Activated T-cell treated with anti-CD3 and anti-CD28 coated beads, Interleukin-2, amount 50 U/mL, for 24 hours (primary cell): Measurements from ENCODE around the gene P3H4.

ENCODE experiments used
- DNase-seq: peaks from one replicate; pipeline ENCODE4 v3.0.0-alpha.2; 2020
- H3K27ac Mint-ChIP-seq: 2 replicates; pipeline ENCODE4 v1.8.0; 2020; ENCODE audit warnings: mild to moderate bottlenecking, mixed read lengths
- H3K27me3 Mint-ChIP-seq: 2 replicates; pipeline ENCODE4 v1.8.0; 2020; ENCODE audit warnings: mixed read lengths
- H3K36me3 Mint-ChIP-seq: 2 replicates; pipeline ENCODE4 v1.8.0; 2020; ENCODE audit warnings: low read depth, mixed read lengths
- H3K4me1 Mint-ChIP-seq: 2 replicates; pipeline ENCODE4 v1.8.0; 2020; ENCODE audit warnings: low read depth, mixed read lengths
- H3K4me3 Mint-ChIP-seq: 2 replicates; pipeline ENCODE4 v1.8.0; 2020; ENCODE audit warnings: mild to moderate bottlenecking, moderate library complexity, mixed read lengths
- H3K9me3 Mint-ChIP-seq: 2 replicates; pipeline ENCODE4 v1.8.0; 2020; ENCODE audit warnings: mixed read lengths

P3H4 gene

GRCh38 chr17:41773190-41773588, 38.6 kb downstream of the P3H4 start:
- Mint-ChIP-seq H3K27me3 (no peaks in the 10 kb centered on the region), H3K36me3 (no peaks in the 10 kb centered on the region), H3K27ac (no peak overlapping the region), H3K4me1 (no peaks in the 10 kb centered on the region), H3K4me3 (no peak overlapping the region), H3K9me3 (no peaks in the 10 kb centered on the region)
- no peak for DNase-seq

- no peaks in the 10 kb centered on the region for H3K4me1 Mint-ChIP-seq
Observed at GRCh38 chr17:41772586-41773189, 39.1 kb downstream of the P3H4 start.

DNA sequence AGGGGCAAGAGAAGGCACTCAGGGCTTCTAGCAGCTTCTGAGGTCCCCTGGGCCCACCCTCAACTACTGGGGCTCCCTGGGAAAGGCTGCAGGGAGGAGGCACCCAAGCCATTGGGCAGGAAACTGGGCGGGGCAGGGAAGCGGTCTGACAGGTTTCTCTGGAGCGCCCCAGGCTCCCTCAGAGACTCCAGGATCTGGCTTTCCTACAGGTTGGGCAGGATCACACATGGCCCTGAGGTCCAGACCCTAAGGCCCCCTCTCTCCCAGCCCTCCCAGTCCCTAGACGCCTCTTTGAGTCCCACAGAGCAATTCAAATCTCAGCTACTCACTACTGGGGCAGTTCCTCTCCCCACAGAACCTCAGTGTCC, 39.5 kb downstream of the P3H4 start:
- no peak for DNase-seq
- no peak overlapping the region for H3K27ac Mint-ChIP-seq
- H3K9me3 Mint-ChIP-seq, result no peaks in the 10 kb centered on the region
- H3K27me3 Mint-ChIP-seq, result no peaks in the 10 kb centered on the region
- H3K4me1 Mint-ChIP-seq, result no peaks in the 10 kb centered on the region
- H3K4me3 Mint-ChIP-seq, result no peak overlapping the region
- H3K36me3 Mint-ChIP-seq, result no peaks in the 10 kb centered on the region

More at GRCh38 chr17:41772586-41773189, 39.1 kb downstream of the P3H4 start:
- no peak for DNase-seq
- H3K4me3 Mint-ChIP-seq, result no peak overlapping the region
- H3K27ac Mint-ChIP-seq, result no peak overlapping the region
- no peaks in the 10 kb centered on the region for H3K27me3 Mint-ChIP-seq
- H3K9me3 Mint-ChIP-seq, result no peaks in the 10 kb centered on the region
- no peaks in the 10 kb centered on the region for H3K36me3 Mint-ChIP-seq

- Mint-ChIP-seq H3K4me3 (no peak overlapping the region), H3K4me1 (no peaks in the 10 kb centered on the region), H3K27me3 (no peaks in the 10 kb centered on the region)
Observed at GRCh38 chr17:41771389-41772206, 40.2 kb downstream of the P3H4 start.

DNA sequence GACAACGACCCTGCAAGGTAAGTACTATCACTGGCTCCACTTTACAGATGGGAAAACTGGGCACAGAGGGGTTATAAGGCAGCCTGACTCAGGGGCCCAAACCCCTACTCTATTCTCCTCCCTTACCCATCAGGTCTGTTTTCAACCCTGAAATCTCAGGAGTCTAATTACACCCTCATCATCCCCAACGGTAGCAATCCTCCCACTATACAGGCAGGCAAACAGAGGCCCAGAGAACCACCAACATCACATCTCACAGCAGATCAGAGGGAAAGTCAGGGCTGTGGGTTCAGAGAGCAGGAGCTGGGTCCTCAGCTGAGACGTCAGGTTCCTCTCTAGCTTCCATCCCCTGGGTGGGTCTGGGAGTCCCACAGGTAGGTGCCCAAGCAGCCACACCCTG, 41.8 kb downstream of the P3H4 start:
- H3K4me3 Mint-ChIP-seq, result no peak overlapping the region
- no peaks in the 10 kb centered on the region for H3K9me3 Mint-ChIP-seq
- DNase-seq, result no peak
- no peaks in the 10 kb centered on the region for H3K4me1 Mint-ChIP-seq
- H3K27me3 Mint-ChIP-seq, result no peaks in the 10 kb centered on the region
- H3K36me3 Mint-ChIP-seq, result no peaks in the 10 kb centered on the region
- no peak overlapping the region for H3K27ac Mint-ChIP-seq

More at GRCh38 chr17:41771389-41772206, 40.2 kb downstream of the P3H4 start:
- Mint-ChIP-seq H3K27ac (no peak overlapping the region), H3K9me3 (no peaks in the 10 kb centered on the region), H3K36me3 (no peaks in the 10 kb centered on the region)
- no peak for DNase-seq

- H3K4me3 Mint-ChIP-seq, result no peak overlapping the region
- no peaks in the 10 kb centered on the region for H3K36me3 Mint-ChIP-seq
- no peak overlapping the region for H3K27ac Mint-ChIP-seq
- H3K4me1 Mint-ChIP-seq, result no peaks in the 10 kb centered on the region
- DNase-seq, result no peak
- no peaks in the 10 kb centered on the region for H3K27me3 Mint-ChIP-seq
- no peaks in the 10 kb centered on the region for H3K9me3 Mint-ChIP-seq
Observed at GRCh38 chr17:41769346-41769862, 42.3 kb downstream of the P3H4 start.

- Mint-ChIP-seq H3K36me3 (no peaks in the 10 kb centered on the region), H3K4me1 (no peaks in the 10 kb centered on the region), H3K9me3 (no peaks in the 10 kb centered on the region), H3K27me3 (no peaks in the 10 kb centered on the region), H3K4me3 (no peak overlapping the region), H3K27ac (no peak overlapping the region)
- DNase-seq, result no peak
Observed at GRCh38 chr17:41768682-41769288, 43.0 kb downstream of the P3H4 start.

GRCh38 chr17:41767324-41768042, 44.3 kb downstream of the P3H4 start:
- H3K27ac Mint-ChIP-seq, result no peak overlapping the region
- H3K9me3 Mint-ChIP-seq, result no peaks in the 10 kb centered on the region
- no peaks in the 10 kb centered on the region for H3K27me3 Mint-ChIP-seq
- DNase-seq, result no peak
- H3K4me1 Mint-ChIP-seq, result no peaks in the 10 kb centered on the region
- no peak overlapping the region for H3K4me3 Mint-ChIP-seq
- no peaks in the 10 kb centered on the region for H3K36me3 Mint-ChIP-seq

DNA sequence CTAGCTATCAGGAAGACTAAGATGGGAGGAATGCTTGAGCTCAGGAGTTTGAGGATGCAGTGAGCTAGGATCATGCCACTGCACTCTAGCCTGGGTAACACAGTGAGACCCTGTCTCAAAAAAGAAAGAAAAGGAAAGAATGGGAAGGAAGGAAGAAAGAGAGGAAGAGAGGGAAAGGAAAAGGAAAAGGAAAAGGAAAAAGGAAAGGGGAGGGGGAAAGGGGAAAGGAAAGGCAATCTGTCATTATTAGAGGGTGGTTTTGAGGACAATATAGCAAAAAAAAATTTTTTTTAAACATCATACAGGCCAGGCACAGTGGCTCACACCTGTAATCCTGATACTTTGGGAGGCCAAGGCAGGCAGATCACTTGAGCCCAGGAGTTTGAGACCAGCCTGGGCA, 45.6 kb downstream of the P3H4 start:
- no peak for DNase-seq
- Mint-ChIP-seq H3K27ac (no peak overlapping the region), H3K27me3 (no peaks in the 10 kb centered on the region), H3K4me1 (no peaks in the 10 kb centered on the region), H3K36me3 (no peaks in the 10 kb centered on the region), H3K4me3 (no peak overlapping the region), H3K9me3 (no peaks in the 10 kb centered on the region)

DNA sequence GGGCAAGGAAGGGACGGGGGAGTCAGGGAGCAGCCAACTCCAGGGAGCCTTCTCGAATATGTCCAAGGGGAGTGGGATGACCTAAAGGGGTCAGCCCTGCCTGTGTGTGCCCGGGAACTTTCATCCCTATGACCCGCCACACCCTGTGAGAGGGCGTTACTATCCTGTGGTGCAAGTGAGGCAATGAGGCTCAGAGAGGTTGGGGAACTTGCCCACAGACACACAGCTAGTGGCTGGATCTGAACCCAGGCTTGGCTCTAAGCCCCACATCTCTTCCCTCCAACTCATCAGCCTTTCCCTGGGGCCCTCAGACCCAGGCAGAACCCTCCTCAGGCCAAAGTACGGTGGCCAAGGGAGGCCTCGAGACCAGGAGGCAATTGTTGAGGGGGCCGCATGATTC, 48.4 kb downstream of the P3H4 start:
- DNase-seq, result no peak
- H3K4me3 Mint-ChIP-seq, result no peak overlapping the region
- no peaks in the 10 kb centered on the region for H3K27me3 Mint-ChIP-seq
- no peaks in the 10 kb centered on the region for H3K4me1 Mint-ChIP-seq
- no peak overlapping the region for H3K27ac Mint-ChIP-seq
- no peaks in the 10 kb centered on the region for H3K9me3 Mint-ChIP-seq
- H3K36me3 Mint-ChIP-seq, result no peaks in the 10 kb centered on the region

GRCh38 chr17:41762841-41763240, 48.9 kb downstream of the P3H4 start:
- Mint-ChIP-seq H3K36me3 (no peaks in the 10 kb centered on the region), H3K27ac (no peak overlapping the region), H3K4me1 (no peaks in the 10 kb centered on the region), H3K9me3 (no peaks in the 10 kb centered on the region), H3K4me3 (no peak overlapping the region), H3K27me3 (no peaks in the 10 kb centered on the region)
- DNase-seq, result no peak

GRCh38 chr17:41762391-41762790, 49.4 kb downstream of the P3H4 start:
- H3K36me3 Mint-ChIP-seq, result no peaks in the 10 kb centered on the region
- no peak overlapping the region for H3K4me3 Mint-ChIP-seq
- DNase-seq, result no peak
- H3K9me3 Mint-ChIP-seq, result no peaks in the 10 kb centered on the region
- no peak overlapping the region for H3K27ac Mint-ChIP-seq
- H3K4me1 Mint-ChIP-seq, result no peaks in the 10 kb centered on the region
- no peaks in the 10 kb centered on the region for H3K27me3 Mint-ChIP-seq

DNA sequence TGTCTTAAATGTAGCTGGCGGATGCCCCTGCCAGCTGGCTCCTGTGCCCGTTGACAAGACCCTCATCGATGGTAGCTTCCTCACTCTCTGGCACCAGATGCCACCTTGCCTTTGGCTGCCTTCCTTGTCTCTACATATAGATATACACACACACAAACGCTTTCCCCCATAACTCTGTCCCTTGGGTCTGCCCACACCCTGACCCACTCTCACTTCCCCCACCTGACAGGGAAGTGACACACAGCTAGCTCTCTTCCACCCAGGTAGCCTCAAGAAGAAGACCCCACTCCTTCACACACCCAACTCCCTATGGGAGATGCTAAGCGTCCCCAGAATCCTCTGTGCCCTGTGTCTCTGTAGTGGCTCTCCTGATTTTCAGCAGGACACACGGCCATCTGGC, 50.9 kb downstream of the P3H4 start:
- Mint-ChIP-seq H3K27me3 (no peaks in the 10 kb centered on the region), H3K9me3 (no peaks in the 10 kb centered on the region), H3K4me3 (no peak overlapping the region), H3K4me1 (no peaks in the 10 kb centered on the region), H3K27ac (no peak overlapping the region), H3K36me3 (no peaks in the 10 kb centered on the region)
- no peak for DNase-seq

- H3K27ac Mint-ChIP-seq, result no peak overlapping the region
- H3K9me3 Mint-ChIP-seq, result no peaks in the 10 kb centered on the region
- H3K36me3 Mint-ChIP-seq, result no peaks in the 10 kb centered on the region
Observed at GRCh38 chr17:41758601-41759000, 53.1 kb downstream of the P3H4 start.

More at GRCh38 chr17:41758601-41759000, 53.1 kb downstream of the P3H4 start:
- DNase-seq, result no peak
- no peaks in the 10 kb centered on the region for H3K4me1 Mint-ChIP-seq
- H3K4me3 Mint-ChIP-seq, result no peak overlapping the region
- no peaks in the 10 kb centered on the region for H3K27me3 Mint-ChIP-seq
